SU-DHL-6 (cell line): ENCODE data around the gene CCRL2.

Experiments used
- H2AFZ ChIP-seq: fragments of 200-600 bp; sonication (generic); 2 replicates; pipeline ENCODE4 v1.6.1; 2014; ENCODE audit warnings: low read depth, mild to moderate bottlenecking, moderate library complexity, mixed read lengths, antibody characterized with exemption, low read length; ENCODE audit not compliant: severe bottlenecking
- H3F3A ChIP-seq: fragments of 200-600 bp; shearing (Covaris generic); 2 replicates; pipeline ENCODE4 v1.6.0; 2016; ENCODE audit warnings: antibody characterized with exemption, mild to moderate bottlenecking; ENCODE audit not compliant: insufficient read depth
- H3K27ac ChIP-seq: fragments of 200-600 bp; sonication (generic); 2 replicates; pipeline ENCODE4 v1.5.1; 2016; ENCODE audit warnings: low read depth, mild to moderate bottlenecking, low read length, moderate library complexity, mixed read lengths
- H3K27me3 ChIP-seq: fragments of 200-600 bp; sonication (generic), shearing (Covaris generic); 2 replicates; pipeline ENCODE4 v1.6.0; 2014; ENCODE audit warnings: mild to moderate bottlenecking, low read length
- H3K36me3 ChIP-seq: fragments of 200-600 bp; sonication (generic); 2 replicates; pipeline ENCODE4 v1.6.1; 2014; ENCODE audit warnings: mild to moderate bottlenecking, low read length, mixed read lengths
- H3K4me2 ChIP-seq: fragments of 300-600, 200-600 bp; shearing (Covaris generic), sonication (generic); 2 replicates; pipeline ENCODE4 v1.6.0; 2014; ENCODE audit warnings: low read length, low read depth, mild to moderate bottlenecking; ENCODE audit not compliant: poor library complexity, severe bottlenecking
- H3K4me3 ChIP-seq: fragments of 200-600 bp; sonication (generic); 2 replicates; pipeline ENCODE4 v1.5.1; 2014; ENCODE audit warnings: antibody characterized with exemption, low read length, mild to moderate bottlenecking, mixed read lengths; ENCODE audit not compliant: insufficient read depth, poor library complexity, severe bottlenecking
- H3K79me2 ChIP-seq: fragments of 200-600 bp; sonication (generic); 2 replicates; pipeline ENCODE4 v1.6.1; 2014; ENCODE audit warnings: mild to moderate bottlenecking, low read length, moderate library complexity; ENCODE audit not compliant: insufficient read depth
- H3K9ac ChIP-seq: fragments of 200-600 bp; sonication (generic); 2 replicates; pipeline ENCODE4 v1.7.0; 2014; ENCODE audit warnings: mild to moderate bottlenecking, low read length
- H3K9me2 ChIP-seq: fragments of 200-600 bp; sonication (generic); replicated peaks from 2 replicates; pipeline ENCODE4 v1.6.1; 2014; ENCODE audit warnings: low read length; ENCODE audit not compliant: insufficient read depth
- H3K9me3 ChIP-seq: fragments of 200-600 bp; sonication (generic); 2 replicates; pipeline ENCODE4 v1.6.1; 2014; ENCODE audit warnings: low read length, mixed read lengths; ENCODE audit not compliant: insufficient read depth
- H4K20me1 ChIP-seq: fragments of 200-600 bp; sonication (generic); 2 replicates; pipeline ENCODE4 v1.6.1; 2014; ENCODE audit warnings: low read depth, mild to moderate bottlenecking, antibody characterized with exemption, low read length, moderate library complexity, mixed read lengths
- EZH2phosphoT487 ChIP-seq: fragments of 200-600 bp; sonication (generic), shearing (Covaris generic); conservative IDR thresholded peaks from 2 replicates; pipeline ENCODE4 v1.6.1; 2018; ENCODE audit warnings: mild to moderate bottlenecking, antibody characterized with exemption, low read length, moderate library complexity, mixed read lengths
- TF ChIP-seq, protein P1 (sequence below): fragments of 200-600 bp; sonication (generic); IDR thresholded peaks from one replicate; pipeline ENCODE4 v1.5.1; 2017; ENCODE audit warnings: antibody characterized with exemption, mild to moderate bottlenecking, low read length, moderate library complexity; ENCODE audit not compliant: insufficient read depth, poor library complexity, severe bottlenecking

CCRL2 gene

DNA sequence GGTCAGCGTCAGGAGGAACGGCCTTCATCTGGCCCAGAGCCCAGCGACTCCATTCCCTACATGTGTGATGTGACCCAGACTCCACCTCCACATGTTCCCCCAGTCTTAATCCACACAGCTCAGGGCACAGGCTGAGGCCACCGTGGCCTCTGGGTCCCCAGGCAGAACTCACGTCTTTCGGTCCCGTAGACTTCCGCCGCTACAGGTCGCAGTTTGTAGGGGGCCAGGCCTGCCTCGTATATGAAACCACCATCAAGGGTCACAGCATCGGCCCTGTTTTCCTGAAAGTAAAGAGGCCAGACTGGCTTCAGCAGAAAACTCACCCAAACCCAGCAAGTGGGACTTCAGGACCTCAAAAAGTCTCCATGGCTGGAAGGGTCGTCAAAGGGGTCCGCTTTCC, 49.1 kb downstream of the CCRL2 start:
- no peak overlapping the region for H3K9ac ChIP-seq
- no peak overlapping the region for H3K27ac ChIP-seq
- H2AFZ ChIP-seq: no peak overlapping the region
- H3K27me3 ChIP-seq: no peaks in the 10 kb centered on the region
- H3K9me3 ChIP-seq: no peaks in the 10 kb centered on the region
- H3K4me2 ChIP-seq: no peak overlapping the region
- no peaks in the 10 kb centered on the region for H3F3A ChIP-seq
- H3K9me2 ChIP-seq: no peaks in the 10 kb centered on the region
- H3K4me3 ChIP-seq: no peak overlapping the region
- no peaks in the 10 kb centered on the region for H3K36me3 ChIP-seq
- no peaks in the 10 kb centered on the region for H3K79me2 ChIP-seq
- TF ChIP-seq, protein P1, sequence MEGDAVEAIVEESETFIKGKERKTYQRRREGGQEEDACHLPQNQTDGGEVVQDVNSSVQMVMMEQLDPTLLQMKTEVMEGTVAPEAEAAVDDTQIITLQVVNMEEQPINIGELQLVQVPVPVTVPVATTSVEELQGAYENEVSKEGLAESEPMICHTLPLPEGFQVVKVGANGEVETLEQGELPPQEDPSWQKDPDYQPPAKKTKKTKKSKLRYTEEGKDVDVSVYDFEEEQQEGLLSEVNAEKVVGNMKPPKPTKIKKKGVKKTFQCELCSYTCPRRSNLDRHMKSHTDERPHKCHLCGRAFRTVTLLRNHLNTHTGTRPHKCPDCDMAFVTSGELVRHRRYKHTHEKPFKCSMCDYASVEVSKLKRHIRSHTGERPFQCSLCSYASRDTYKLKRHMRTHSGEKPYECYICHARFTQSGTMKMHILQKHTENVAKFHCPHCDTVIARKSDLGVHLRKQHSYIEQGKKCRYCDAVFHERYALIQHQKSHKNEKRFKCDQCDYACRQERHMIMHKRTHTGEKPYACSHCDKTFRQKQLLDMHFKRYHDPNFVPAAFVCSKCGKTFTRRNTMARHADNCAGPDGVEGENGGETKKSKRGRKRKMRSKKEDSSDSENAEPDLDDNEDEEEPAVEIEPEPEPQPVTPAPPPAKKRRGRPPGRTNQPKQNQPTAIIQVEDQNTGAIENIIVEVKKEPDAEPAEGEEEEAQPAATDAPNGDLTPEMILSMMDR: no peak
- TF ChIP-seq EZH2phosphoT487: no peak
- H4K20me1 ChIP-seq: no peaks in the 10 kb centered on the region
